HEK293 (cell line): ENCODE data around the gene SAMD9.
"Not testable (repeated sequence)": the region's sequence is repeated elsewhere in the genome, so short reads cannot be mapped to it uniquely, and the experiment has no call there.

Source experiments
- KLF8 ChIP-seq: fragments of 450-650 bp; formaldehyde crosslinking; IDR thresholded peaks from 2 replicates; pipeline ENCODE4 v1.5.1; 2016; ENCODE audit warnings: missing biosample characterization, missing genetic modification characterization
- RBAK ChIP-seq: fragments of 450-650 bp; formaldehyde crosslinking; IDR thresholded peaks from 2 replicates; pipeline ENCODE4 v1.5.1; 2016; ENCODE audit warnings: missing biosample characterization, missing genetic modification characterization
- ZNF202 ChIP-seq: fragments of 450-650 bp; formaldehyde crosslinking; IDR thresholded peaks from 2 replicates; pipeline ENCODE4 v1.5.1; 2016; ENCODE audit warnings: missing biosample characterization, missing genetic modification characterization, borderline replicate concordance
- ZNF311 ChIP-seq: fragments of 450-650 bp; formaldehyde crosslinking; IDR thresholded peaks from 2 replicates; pipeline ENCODE4 v1.5.1; 2017; ENCODE audit warnings: missing biosample characterization, missing genetic modification characterization, borderline replicate concordance
- ZNF658 ChIP-seq: fragments of 450-650 bp; formaldehyde crosslinking; IDR thresholded peaks from 2 replicates; pipeline ENCODE4; 2016; ENCODE audit warnings: missing biosample characterization, missing genetic modification characterization
- TF ChIP-seq, protein P1 (sequence below): fragments of 450-650 bp; formaldehyde crosslinking; IDR thresholded peaks from 2 replicates; pipeline ENCODE4 v1.5.1; 2016; ENCODE audit warnings: missing biosample characterization, missing genetic modification characterization
- TF ChIP-seq, protein P2 (sequence below): fragments of 450-650 bp; formaldehyde crosslinking; optimal IDR thresholded peaks from 2 replicates; pipeline ENCODE3; 2016; ENCODE audit warnings: missing biosample characterization, mild to moderate bottlenecking, missing genetic modification characterization

DNA sequence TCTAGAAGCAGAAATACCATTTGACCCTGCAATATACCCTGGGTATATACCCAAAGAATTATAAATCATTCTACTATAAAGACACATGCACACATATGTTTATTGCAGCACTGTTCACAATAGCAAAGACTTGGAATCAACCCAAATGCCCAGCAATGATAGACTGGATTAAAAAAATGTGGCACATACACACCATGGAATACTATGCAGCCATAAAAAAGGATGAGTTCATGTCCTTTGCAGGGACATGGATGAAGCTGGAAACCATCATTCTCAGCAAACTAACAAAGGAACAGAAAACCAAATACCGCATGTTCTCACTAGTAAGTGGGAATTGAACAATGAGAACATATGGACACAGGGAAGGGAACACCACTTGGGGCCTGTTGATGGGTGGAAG lies 9.2 kb upstream of the SAMD9 start:
- TF ChIP-seq, protein P1, sequence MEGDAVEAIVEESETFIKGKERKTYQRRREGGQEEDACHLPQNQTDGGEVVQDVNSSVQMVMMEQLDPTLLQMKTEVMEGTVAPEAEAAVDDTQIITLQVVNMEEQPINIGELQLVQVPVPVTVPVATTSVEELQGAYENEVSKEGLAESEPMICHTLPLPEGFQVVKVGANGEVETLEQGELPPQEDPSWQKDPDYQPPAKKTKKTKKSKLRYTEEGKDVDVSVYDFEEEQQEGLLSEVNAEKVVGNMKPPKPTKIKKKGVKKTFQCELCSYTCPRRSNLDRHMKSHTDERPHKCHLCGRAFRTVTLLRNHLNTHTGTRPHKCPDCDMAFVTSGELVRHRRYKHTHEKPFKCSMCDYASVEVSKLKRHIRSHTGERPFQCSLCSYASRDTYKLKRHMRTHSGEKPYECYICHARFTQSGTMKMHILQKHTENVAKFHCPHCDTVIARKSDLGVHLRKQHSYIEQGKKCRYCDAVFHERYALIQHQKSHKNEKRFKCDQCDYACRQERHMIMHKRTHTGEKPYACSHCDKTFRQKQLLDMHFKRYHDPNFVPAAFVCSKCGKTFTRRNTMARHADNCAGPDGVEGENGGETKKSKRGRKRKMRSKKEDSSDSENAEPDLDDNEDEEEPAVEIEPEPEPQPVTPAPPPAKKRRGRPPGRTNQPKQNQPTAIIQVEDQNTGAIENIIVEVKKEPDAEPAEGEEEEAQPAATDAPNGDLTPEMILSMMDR (tag by site-specific recombination), result not testable (repeated sequence)
- not testable (repeated sequence) for TF ChIP-seq RBAK; ZNF202 (tag by site-specific recombination); KLF8 (tag by site-specific recombination); ZNF658; ZNF311 (tag by site-specific recombination)
- TF ChIP-seq, protein P2, sequence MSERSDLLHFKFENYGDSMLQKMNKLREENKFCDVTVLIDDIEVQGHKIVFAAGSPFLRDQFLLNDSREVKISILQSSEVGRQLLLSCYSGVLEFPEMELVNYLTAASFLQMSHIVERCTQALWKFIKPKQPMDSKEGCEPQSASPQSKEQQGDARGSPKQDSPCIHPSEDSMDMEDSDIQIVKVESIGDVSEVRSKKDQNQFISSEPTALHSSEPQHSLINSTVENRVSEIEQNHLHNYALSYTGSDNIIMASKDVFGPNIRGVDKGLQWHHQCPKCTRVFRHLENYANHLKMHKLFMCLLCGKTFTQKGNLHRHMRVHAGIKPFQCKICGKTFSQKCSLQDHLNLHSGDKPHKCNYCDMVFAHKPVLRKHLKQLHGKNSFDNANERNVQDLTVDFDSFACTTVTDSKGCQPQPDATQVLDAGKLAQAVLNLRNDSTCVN (tag by site-specific recombination), result not testable (repeated sequence)
